HG03442 (cell line): Measurements from ENCODE around the gene NUDT16.

ENCODE experiments used
- ATAC-seq: cut with Tn5 transposase; IDR thresholded peaks from one replicate; pipeline ENCODE4 v1.9.1; 2021; ENCODE audit warnings: mild to moderate bottlenecking, moderate library complexity; ENCODE audit not compliant: unreplicated experiment

NUDT16 gene

DNA sequence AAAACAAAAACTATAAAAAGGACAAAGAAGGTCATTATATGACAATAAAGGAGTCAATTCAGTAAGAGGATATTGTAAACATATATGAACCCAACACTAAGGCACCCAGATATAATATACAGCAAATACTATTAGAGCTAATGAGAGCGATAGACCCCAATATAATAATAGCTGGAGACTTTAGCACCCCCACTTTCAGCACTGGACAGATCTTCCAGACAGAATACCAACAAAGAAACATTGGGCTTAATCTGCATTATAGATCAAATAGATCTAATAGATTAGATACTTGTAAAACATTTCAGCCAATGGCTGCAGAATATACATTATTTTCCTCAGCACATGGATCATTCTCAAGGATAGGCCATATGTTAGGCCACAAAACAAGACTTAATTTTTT lies 53.4 kb downstream of the NUDT16 start:
- no peak for ATAC-seq
